H1 (cell line): ENCODE data around the gene WWC1. TPM values are rescaled to one million over a fixed set of nuclear protein-coding genes. Genes with fewer than 3 reads are reported as not detected.

ENCODE experiments used
- CTCF ChIA-PET: fragments of 300-600 bp; sonication (Branson Sonifier 250); formaldehyde crosslinking; loops from one replicate; lab custom pipeline; 2021; ENCODE audit not compliant: partially characterized antibody; lab: Charles Lee
- POLR2A ChIA-PET: fragments of 300-600 bp; sonication (Branson Sonifier 250); formaldehyde crosslinking; loops from one replicate; lab custom pipeline; 2021; ENCODE audit warnings: inconsistent platforms; ENCODE audit not compliant: partially characterized antibody; lab: Charles Lee
- DNase-seq, 2 experiments: peaks; one replicate each; pipeline versions ENCODE4 v3.0.0 to v3.0.0-alpha.2; 2010 to 2022; ENCODE audit warnings: low spot score in 2 of 2, low read depth in 1 of 2, mixed read lengths in 1 of 2
- FAIRE-seq: peaks from 2 replicates; lab custom pipeline; 2011; peaks lifted over from hg19 to GRCh38; lab: Jason Lieb, UNC
- H2AFZ ChIP-seq: 2 replicates; pipeline ENCODE4 v1.8.1; 2012; ENCODE audit warnings: low read length, inconsistent platforms
- H2AK5ac ChIP-seq: 2 replicates; pipeline ENCODE4 v1.6.1; 2013; ENCODE audit warnings: low read depth, low read length
- H2BK120ac ChIP-seq: replicated peaks from 2 replicates; pipeline ENCODE3; 2013; ENCODE audit warnings: low read depth, low read length, inconsistent platforms
- H2BK12ac ChIP-seq: 2 replicates; pipeline ENCODE4 v1.6.1; 2013; ENCODE audit warnings: low read depth, low read length
- H2BK15ac ChIP-seq: 2 replicates; pipeline ENCODE4 v1.6.1; 2013; ENCODE audit warnings: low read length
- H2BK20ac ChIP-seq: 2 replicates; pipeline ENCODE4 v1.6.1; 2013; ENCODE audit warnings: low read length
- H2BK5ac ChIP-seq: 2 replicates; pipeline ENCODE4 v1.6.1; 2013; ENCODE audit warnings: low read depth, low read length
- H3K14ac ChIP-seq: 2 replicates; pipeline ENCODE4 v1.6.1; 2013; ENCODE audit warnings: inconsistent platforms; ENCODE audit not compliant: insufficient read length
- H3K18ac ChIP-seq: 2 replicates; pipeline ENCODE4 v1.6.1; 2013; ENCODE audit warnings: low read length; ENCODE audit errors: extremely low read depth
- H3K23ac ChIP-seq: 2 replicates; pipeline ENCODE4 v1.6.1; 2013; ENCODE audit warnings: inconsistent platforms; ENCODE audit not compliant: insufficient read length
- H3K23me2 ChIP-seq: 2 replicates; pipeline ENCODE4 v1.6.1; 2013; ENCODE audit warnings: low read depth, low read length
- H3K27ac ChIP-seq: 2 replicates; pipeline ENCODE4 v1.6.1; 2011; ENCODE audit warnings: low read depth, low read length, inconsistent platforms
- H3K27me3 ChIP-seq, 4 experiments: replicated peaks in 1 of 4; 1 replicate in 1 of 4; 2 replicates in 3 of 4; pipeline versions ENCODE4 v1.6.1 to v1.8.1; 2011 to 2013; ENCODE audit warnings: low read length in 3 of 4, mild to moderate bottlenecking in 3 of 4, inconsistent platforms in 2 of 4, mixed read lengths in 2 of 4, moderate library complexity in 1 of 4; ENCODE audit not compliant: control insufficient read depth in 3 of 4, insufficient read depth in 3 of 4; ENCODE audit errors: extremely low read depth in 1 of 4
- H3K36me3 ChIP-seq, 4 experiments: 2 replicates each; pipeline versions ENCODE4 v1.6.1 to v1.8.1; 2011 to 2013; ENCODE audit warnings: mild to moderate bottlenecking in 4 of 4, low read length in 3 of 4, moderate library complexity in 2 of 4, control low read depth in 1 of 4, inconsistent platforms in 1 of 4; ENCODE audit not compliant: insufficient read depth in 4 of 4, control insufficient read depth in 2 of 4
- H3K4ac ChIP-seq: replicated peaks from 2 replicates; pipeline ENCODE3; 2013; ENCODE audit warnings: low read length, low read depth, mixed read lengths, inconsistent platforms; ENCODE audit not compliant: insufficient read length
- H3K4me1 ChIP-seq, 4 experiments: replicated peaks in 1 of 4; 1 replicate in 1 of 4; 2 replicates in 3 of 4; pipeline versions ENCODE4 v1.6.1 to v1.8.1; 2011 to 2013; ENCODE audit warnings: low read length in 3 of 4, inconsistent platforms in 2 of 4, mixed read lengths in 1 of 4; ENCODE audit not compliant: insufficient read depth in 4 of 4, control insufficient read depth in 3 of 4
- H3K4me2 ChIP-seq, 2 experiments: 2 replicates each; pipeline versions ENCODE4 v1.6.1 to v1.8.1; 2011 to 2013; ENCODE audit warnings: low read depth in 2 of 2, low read length in 2 of 2, control low read depth in 1 of 2, inconsistent platforms in 1 of 2, mild to moderate bottlenecking in 1 of 2; ENCODE audit not compliant: insufficient read depth in 1 of 2
- H3K4me3 ChIP-seq, 4 experiments: fragments of 200-600, 300-600 bp in 1 of 4; sonication (generic), shearing (Covaris generic), sonication (Bioruptor Twin) in 1 of 4; 2 replicates each; pipeline versions ENCODE4 v1.5.1 to v1.8.1; 2011 to 2016; ENCODE audit warnings: low read length in 4 of 4, low read depth in 3 of 4, control low read depth in 2 of 4, inconsistent platforms in 2 of 4, mild to moderate bottlenecking in 2 of 4, mixed read lengths in 1 of 4, moderate library complexity in 1 of 4; ENCODE audit not compliant: insufficient read depth in 2 of 4; ENCODE audit errors: extremely low read depth in 1 of 4
- H3K56ac ChIP-seq: replicated peaks from 2 replicates; pipeline ENCODE3; 2013; ENCODE audit warnings: low read depth, mild to moderate bottlenecking, mixed read lengths, low read length, inconsistent platforms; ENCODE audit not compliant: insufficient read length
- H3K79me1 ChIP-seq: 2 replicates; pipeline ENCODE4 v1.6.1; 2013; ENCODE audit warnings: low read depth, low read length, control low read depth
- H3K79me2 ChIP-seq, 2 experiments: 2 replicates each; pipeline versions ENCODE4 v1.6.1 to v1.8.1; 2012 to 2013; ENCODE audit warnings: low read length in 2 of 2, mild to moderate bottlenecking in 2 of 2, inconsistent platforms in 1 of 2; ENCODE audit not compliant: insufficient read depth in 2 of 2, control insufficient read depth in 1 of 2
- H3K9ac ChIP-seq, 4 experiments: replicated peaks in 1 of 4; 1 replicate in 1 of 4; 2 replicates in 3 of 4; pipeline versions ENCODE4 v1.6.1 to v1.8.1; 2011 to 2013; ENCODE audit warnings: low read depth in 3 of 4, low read length in 3 of 4, control low read depth in 2 of 4, mild to moderate bottlenecking in 2 of 4, moderate library complexity in 2 of 4, inconsistent platforms in 1 of 4; ENCODE audit errors: extremely low read depth in 1 of 4
- H3K9me3 ChIP-seq, 2 experiments: 2 replicates each; pipeline versions ENCODE4 v1.6.1 to v1.8.1; 2012 to 2013; ENCODE audit warnings: mild to moderate bottlenecking in 2 of 2, moderate library complexity in 2 of 2, control low read depth in 1 of 2, inconsistent platforms in 1 of 2, low read depth in 1 of 2, low read length in 1 of 2, mixed read lengths in 1 of 2; ENCODE audit not compliant: insufficient read depth in 2 of 2
- H4K20me1 ChIP-seq, 2 experiments: replicated peaks in 1 of 2; 2 replicates each; pipeline versions ENCODE3 to v1.8.1; 2011 to 2013; ENCODE audit warnings: inconsistent platforms in 2 of 2, low read length in 2 of 2, mild to moderate bottlenecking in 1 of 2; ENCODE audit not compliant: insufficient read depth in 2 of 2, control insufficient read depth in 1 of 2
- H4K5ac ChIP-seq: 2 replicates; pipeline ENCODE4 v1.6.1; 2013; ENCODE audit warnings: low read length, low read depth, mixed read lengths, inconsistent platforms; ENCODE audit not compliant: insufficient read length
- H4K8ac ChIP-seq: 2 replicates; pipeline ENCODE4 v1.8.0; 2013; ENCODE audit warnings: mild to moderate bottlenecking, moderate library complexity, low read length, inconsistent platforms; ENCODE audit not compliant: insufficient read depth; ENCODE audit errors: extremely low read depth
- H4K91ac ChIP-seq: replicated peaks from 2 replicates; pipeline ENCODE3; 2013; ENCODE audit warnings: low read length, mixed read lengths, inconsistent platforms; ENCODE audit not compliant: insufficient read length
- ATF3 ChIP-seq: IDR thresholded peaks from 2 replicates; pipeline ENCODE4 v1.6.1; 2011; ENCODE audit warnings: low read depth, mild to moderate bottlenecking, low read length; ENCODE audit not compliant: insufficient read depth
- CBX5 ChIP-seq: fragments of 300-800, 300-1000 bp; sonication (generic); IDR thresholded peaks from 2 replicates; pipeline ENCODE4 v1.7.1; 2016; ENCODE audit warnings: antibody characterized with exemption, low read length, low read depth
- CEBPB ChIP-seq: IDR thresholded peaks from 2 replicates; pipeline ENCODE4 v1.6.1; 2012; ENCODE audit warnings: low read depth, low read length
- CTBP2 ChIP-seq: IDR thresholded peaks from 2 replicates; pipeline ENCODE4 v1.7.0; 2011; ENCODE audit warnings: borderline replicate concordance, mild to moderate bottlenecking, moderate library complexity, mixed read lengths, low read length; ENCODE audit not compliant: insufficient read depth, insufficient read length
- SP2 ChIP-seq: IDR thresholded peaks from 2 replicates; pipeline ENCODE4 v1.6.1; 2012; ENCODE audit warnings: mild to moderate bottlenecking, low read length, inconsistent platforms
- WGBS, 2 experiments: shearing (Covaris generic) in 1 of 2; methylation state at CpG; one replicate each; pipeline versions ENCODE4 v1.1.6 to v1.1.7; 2013 to 2015; ENCODE audit warnings: low lambda C conversion rate in 2 of 2, mixed read lengths in 2 of 2, inconsistent platforms in 1 of 2, low coverage in 1 of 2, missing lambda C conversion rate in 1 of 2; ENCODE audit not compliant: insufficient replicate concordance in 2 of 2, insufficient coverage in 1 of 2, insufficient read length in 1 of 2; ENCODE audit errors: extremely low coverage in 1 of 2, missing lambda C conversion rate in 1 of 2; 5-methylcytosine and 5-hydroxymethylcytosine counted together
- polyA plus RNA-seq, 7 experiments: library from polyadenylated mRNA; depleted of rRNA in 3 of 7; stranded (reverse) in 5 of 7; unstranded in 2 of 7; fragments of >200 nt in 5 of 7; fragments of 200-250 nt in 2 of 7; gene quantifications; 1 replicate in 5 of 7; 2 replicates in 1 of 7; 4 replicates in 1 of 7; pipeline versions ENCODE4 v1.2.1 to v1.2.3, GENCODE V29; 2011 to 2013; ENCODE audit warnings: missing spikeins in 2 of 7, mixed read lengths in 2 of 7
- total RNA-seq: library from RNA; stranded (reverse); fragmentation: NEBNext Ultra II Directional; extraction: Animal tissue kit (Norgen Biotek cat#: 25700); gene quantifications from 2 replicates; pipeline ENCODE4 v1.2.1, GENCODE V29; 2021

WWC1 gene
- total and polyA plus RNA-seq, 2 of the 8 experiments (the other 6 are each of a cell fraction or from before 2014, with no cell fraction given), result 16.4 to 41.1 TPM

- Histone ChIP-seq H3K14ac (no peak overlapping the region), H3K9me3 (no peaks in the 10 kb centered on the region), H2BK20ac (no peak overlapping the region), H3K36me3 (peaks cover 5 to 31% (median 23%) of the 10 kb centered on the region in 4 experiments), H2BK12ac (no peak overlapping the region), H2AK5ac (no peak overlapping the region), H4K5ac (no peak overlapping the region), H3K4me1 (no peaks in the 10 kb centered on the region), H4K91ac (no peak overlapping the region), H3K4me2 (no peak overlapping the region), H4K8ac (no peak overlapping the region), H2AFZ (no peak overlapping the region), H3K23me2 (no peaks in the 10 kb centered on the region; the same call in 1 of the 2 replicates), H3K4me3 (no peak overlapping the region), H3K79me2 (no peaks in the 10 kb centered on the region), H3K27me3 (no peaks in the 10 kb centered on the region), H3K18ac (no peak overlapping the region), H3K79me1 (no peaks in the 10 kb centered on the region), H3K56ac (no peak overlapping the region), H3K23ac (no peak overlapping the region), H4K20me1 (peaks cover 0 to 4% of the 10 kb centered on the region in 2 experiments), H2BK5ac (no peak overlapping the region), H3K27ac (no peak overlapping the region), H3K4ac (no peak overlapping the region), H3K9ac (no peak overlapping the region), H2BK120ac (no peak overlapping the region), H2BK15ac (no peak overlapping the region)
- ChIA-PET CTCF (interaction anchor here (0.6 to 1.2 kb wide), 3 partner anchors 10 to 763 kb away, joined by 3 to 5 read pairs (median 3); no protein-coding TSS in a partner anchor), POLR2A (no interaction called here)
- FAIRE-seq (no peak), DNase-seq (no peak)
- WGBS, 2 experiments, result 87% methylated on average over 4 of the region's 4 CpGs; no CpG with 5 or more reads in 1 of the 2 experiments
- TF ChIP-seq CEBPB, result no peak
- no peak for TF ChIP-seq CBX5
- TF ChIP-seq CTBP2, result no peak
- TF ChIP-seq SP2, result no peak
- no peak for TF ChIP-seq ATF3
These were observed 124.0 kb downstream of the WWC1 start for GRCh38 chr5:168415401-168415800.
